HG03442 (cell line): ENCODE data around the gene RNF138.
"Not testable (repeated sequence)": the region's sequence is repeated elsewhere in the genome, so short reads cannot be mapped to it uniquely, and the experiment has no call there.

ENCODE experiments used
- ATAC-seq: cut with Tn5 transposase; IDR thresholded peaks from one replicate; pipeline ENCODE4 v1.9.1; 2021; ENCODE audit warnings: mild to moderate bottlenecking, moderate library complexity; ENCODE audit not compliant: unreplicated experiment

RNF138 gene

GRCh38 chr18:32167980-32168730, 76.5 kb downstream of the RNF138 start:
- no peak for ATAC-seq

- no peak for ATAC-seq
These were observed 82.0 kb downstream of the RNF138 start for GRCh38 chr18:32173654-32174053.

- no peak for ATAC-seq
These were observed 83.0 kb downstream of the RNF138 start for GRCh38 chr18:32174719-32175118.

GRCh38 chr18:32175265-32175664, 83.6 kb downstream of the RNF138 start:
- no peak for ATAC-seq

- ATAC-seq: not testable (repeated sequence)
These were observed 85.1 kb downstream of the RNF138 start for GRCh38 chr18:32176745-32177144.

GRCh38 chr18:32177530-32177929, 85.9 kb downstream of the RNF138 start:
- no peak for ATAC-seq
